Cardiac septum (tissue), 1 donor: ENCODE measurements around the gene CSTF2T. TPM values are rescaled to one million over a fixed set of nuclear protein-coding genes. Genes with fewer than 3 reads are reported as not detected.

Experiments
- DNase-seq: peaks from one replicate; pipeline ENCODE4 v3.0.0-alpha.2; 2020; ENCODE audit warnings: low spot score
- intact Hi-C: fragments of 100-400 bp; cut with DNase I; formaldehyde crosslinking; loops from one replicate; pipeline ENCODE4 v1.14.0; 2022
- long read RNA-seq: library from polyadenylated mRNA; unstranded; transcript quantifications from one replicate; pipeline ENCODE4 v2.0.0, GENCODE V29; 2021
- total RNA-seq: library from RNA; stranded (reverse); fragmentation: NEBNext Ultra II Directional; extraction: Animal tissue kit (Norgen Biotek cat#: 25700); gene quantifications from one replicate; pipeline ENCODE4 v1.2.1, GENCODE V29; 2021
- donor health status: DM: no; HTN: no; CAD: no.

The CSTF2T gene
- total RNA-seq: 20.4 TPM
- long read RNA-seq, full-length matches to known transcripts: 13 of 13 reads
- long read RNA-seq, partial matches to known transcripts: 0 of 13 reads
- long read RNA-seq, other reads (novel, unspliced or antisense): 0 of 13 reads

DNA sequence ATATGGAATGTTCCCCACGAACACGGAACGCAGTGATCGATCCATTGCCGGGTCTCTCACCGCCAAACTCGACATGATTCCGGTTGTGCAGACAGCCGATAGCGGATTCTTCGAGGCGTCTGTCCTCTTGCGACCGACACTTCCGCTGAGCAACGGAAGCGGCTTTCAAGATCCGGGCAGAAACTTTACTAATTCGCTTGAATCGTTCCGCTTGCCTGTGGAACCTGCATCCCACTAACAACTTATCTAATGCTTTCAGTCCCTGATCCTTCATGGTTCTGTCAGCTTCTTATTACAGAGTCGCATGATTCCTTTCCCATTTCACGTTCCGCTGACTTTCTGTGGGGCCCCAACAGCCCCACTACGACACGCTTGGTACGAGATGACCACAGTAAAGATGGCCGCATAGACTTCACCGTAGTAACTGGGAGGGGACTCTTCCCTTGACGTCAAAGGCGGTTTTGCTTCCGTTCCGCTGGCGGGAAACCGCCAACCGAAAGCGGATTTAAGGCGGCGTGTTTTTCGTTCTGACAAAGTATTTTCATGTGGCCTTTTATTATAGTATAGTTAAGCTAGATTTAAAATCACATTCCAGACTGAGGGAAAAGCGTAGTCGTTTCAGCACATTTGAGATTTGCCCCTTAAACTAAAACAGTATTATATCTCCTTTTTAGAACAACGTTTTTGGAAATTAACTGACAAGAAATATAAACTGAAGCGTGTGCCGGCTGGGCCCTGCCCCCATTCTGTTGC is at the start of gene CSTF2T:
Gene CSTF2T (minus strand): TSS at position 121 of the 753 bp plus-strand sequence. CDS start 46 bp downstream, at position 75.
- intact Hi-C loops: loop anchor here (10.0 kb wide), 4 partner anchors 185 to 705 kb away; no protein-coding TSS in a partner anchor

DNA sequence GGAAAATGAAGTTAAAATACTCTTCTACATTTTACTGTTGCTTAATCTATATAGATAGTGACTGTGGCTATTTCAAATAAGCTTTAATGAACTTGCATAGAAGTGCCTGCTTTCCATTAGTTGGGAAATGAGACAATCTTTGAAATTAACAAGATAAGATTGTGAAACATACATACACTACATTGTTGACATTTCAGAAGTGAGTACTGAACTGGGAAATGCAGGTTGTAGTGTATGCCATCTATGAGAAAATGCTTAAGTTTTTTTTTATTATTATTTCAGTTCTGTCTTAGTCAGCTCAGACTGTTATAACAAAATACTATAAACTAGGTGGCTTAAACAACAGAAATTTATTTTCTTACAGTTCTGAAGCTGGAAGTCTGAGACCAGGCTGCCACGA is 49.6 kb upstream of the CSTF2T start:
- no peak for DNase-seq
- intact Hi-C loops: no loop called here

More for the DNA sequence above, at the start of gene CSTF2T:
- DNase-seq: peak; percentile 93

DNA sequence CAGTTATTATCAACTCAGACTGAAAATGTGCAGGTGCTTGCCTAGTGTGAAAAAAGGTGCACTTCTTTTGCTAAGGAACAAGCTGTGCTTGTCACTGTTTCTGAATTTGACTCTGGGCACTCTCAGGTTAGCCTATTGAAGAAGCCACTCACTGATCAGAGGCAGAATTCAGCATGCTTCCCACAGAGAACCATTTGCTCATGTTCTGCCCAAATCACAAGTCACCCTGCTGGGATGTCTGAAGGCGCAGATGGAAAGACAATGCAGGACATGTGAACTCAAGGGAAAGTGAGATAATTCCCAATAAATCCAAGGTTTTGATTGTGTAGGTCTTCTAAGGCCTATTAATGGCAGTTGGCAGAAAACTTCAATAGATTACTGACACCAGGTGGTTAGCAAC is 47.8 kb upstream of the CSTF2T start:
- intact Hi-C loops: no loop called here
- no peak for DNase-seq

GRCh38 chr10:51745397-51745796 is 46.0 kb upstream of the CSTF2T start:
- no peak for DNase-seq
- intact Hi-C loops: no loop called here

DNA sequence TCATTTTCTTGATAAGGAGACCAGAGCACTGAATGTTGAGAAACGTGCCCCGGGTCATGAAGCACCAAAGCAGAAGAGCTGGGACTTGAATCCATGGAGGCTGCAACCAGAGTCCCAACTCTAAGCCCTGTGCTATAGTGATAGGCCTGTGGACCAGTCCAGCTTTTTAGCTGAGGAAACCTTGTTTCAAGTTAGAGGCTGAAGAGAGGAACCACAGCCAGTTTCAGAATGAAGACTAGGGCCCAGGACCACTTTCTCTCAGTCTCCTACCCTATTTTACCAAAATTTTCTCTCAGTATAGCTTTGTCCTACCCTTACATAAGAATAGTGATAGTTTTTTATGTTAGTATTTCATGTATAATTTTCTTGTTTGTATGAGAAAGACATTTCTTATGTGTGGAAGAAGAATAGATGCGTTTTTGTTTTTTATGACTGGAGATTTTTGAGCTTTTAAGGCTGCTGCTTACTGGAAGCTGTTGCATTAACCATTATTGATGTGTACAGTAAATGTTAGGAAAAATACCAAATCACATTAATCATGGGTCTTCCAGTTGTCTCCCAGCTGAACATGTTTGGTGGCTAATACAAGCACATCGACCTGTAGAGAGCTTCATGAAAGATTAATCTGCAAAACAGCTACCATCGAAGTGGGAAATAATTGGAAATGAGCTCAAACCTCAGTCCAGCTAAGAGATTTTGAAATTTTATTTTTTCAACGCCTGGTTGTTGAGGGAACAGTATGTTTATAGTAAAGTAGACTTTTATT is 45.0 kb upstream of the CSTF2T start:
- intact Hi-C loops: no loop called here
- DNase-seq: no peak

GRCh38 chr10:51743146-51743545 is 43.8 kb upstream of the CSTF2T start:
- no peak for DNase-seq
- intact Hi-C loops: no loop called here

DNA sequence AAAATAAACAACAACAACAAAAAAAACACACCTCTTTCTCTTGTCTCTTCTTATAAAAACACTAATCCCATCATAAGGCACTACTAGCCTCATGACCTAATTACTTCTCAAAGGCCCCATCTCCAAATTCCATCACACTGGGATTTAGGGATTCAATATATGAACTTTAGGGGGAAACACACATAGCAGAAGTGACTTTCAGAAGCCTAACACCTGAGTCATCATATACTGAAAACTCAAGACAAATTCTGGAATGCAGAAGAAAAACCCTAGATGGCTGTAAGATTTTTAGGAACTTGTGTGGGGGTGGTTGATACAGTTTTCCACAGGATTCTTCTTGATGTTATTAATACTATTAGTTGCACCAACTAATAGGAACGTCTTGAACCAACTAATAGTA is 33.7 kb upstream of the CSTF2T start:
- intact Hi-C loops: no loop called here
- DNase-seq: no peak

GRCh38 chr10:51729822-51730555 is 30.6 kb upstream of the CSTF2T start:
- no peak for DNase-seq
- intact Hi-C loops: no loop called here

GRCh38 chr10:51724038-51724437 is 24.6 kb upstream of the CSTF2T start:
- DNase-seq: no peak
- intact Hi-C loops: no loop called here

GRCh38 chr10:51718804-51719291 is 19.5 kb upstream of the CSTF2T start:
- intact Hi-C loops: no loop called here
- DNase-seq: no peak

GRCh38 chr10:51716981-51717380 is 17.6 kb upstream of the CSTF2T start:
- DNase-seq: no peak
- intact Hi-C loops: no loop called here

DNA sequence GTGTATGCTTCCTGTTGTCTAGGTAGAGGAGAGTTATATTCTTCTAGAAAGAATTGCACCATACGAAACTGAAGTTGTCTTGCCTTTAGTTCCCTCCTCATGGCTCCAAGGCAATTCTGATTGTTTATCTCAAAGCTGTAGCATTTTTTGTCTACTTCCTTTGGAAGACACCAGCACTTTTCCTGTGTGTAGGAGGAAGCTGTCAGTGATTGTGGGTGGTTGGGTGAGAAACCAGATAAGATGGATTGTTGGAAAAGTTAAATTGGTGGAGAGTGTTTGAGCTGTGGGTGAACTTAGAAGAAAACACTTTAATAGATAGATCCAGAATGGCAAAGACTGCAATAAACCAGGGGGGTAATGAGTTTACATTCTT is 12.1 kb upstream of the CSTF2T start:
- intact Hi-C loops: no loop called here
- no peak for DNase-seq

DNA sequence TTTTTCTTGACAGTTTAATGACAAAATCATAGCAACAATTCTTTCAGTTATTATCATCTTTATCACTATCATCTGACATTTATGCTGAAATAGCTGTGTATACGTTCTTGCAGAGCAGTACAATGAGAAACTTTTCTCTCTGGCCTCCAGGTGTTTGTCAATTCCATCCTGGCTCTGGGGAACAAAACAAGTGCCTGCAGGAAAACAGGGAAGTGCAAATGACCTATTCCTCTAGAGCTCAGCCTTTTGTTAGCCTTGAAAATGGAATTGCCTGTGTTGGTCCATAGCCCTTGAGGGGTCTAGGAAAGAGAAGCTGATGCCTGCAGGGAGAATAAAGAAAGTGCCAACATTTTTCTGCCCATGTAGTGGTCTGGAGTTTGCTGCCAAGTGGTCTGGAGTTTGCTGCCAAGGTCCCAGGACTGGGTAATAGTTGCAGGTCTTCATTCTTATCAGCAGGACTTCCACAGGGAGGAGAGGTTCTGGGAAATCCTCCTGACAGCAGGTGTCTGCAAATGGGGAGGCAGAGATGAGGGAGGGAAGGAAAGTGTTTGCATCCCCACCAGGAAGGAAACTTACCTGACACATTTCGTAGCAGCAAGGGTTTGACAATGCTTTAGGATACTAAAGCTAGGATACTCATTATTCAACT is 10.1 kb upstream of the CSTF2T start:
- intact Hi-C loops: loop anchor here (10.0 kb wide), 3 partner anchors 175 to 325 kb away; no protein-coding TSS in a partner anchor
- DNase-seq: no peak

DNA sequence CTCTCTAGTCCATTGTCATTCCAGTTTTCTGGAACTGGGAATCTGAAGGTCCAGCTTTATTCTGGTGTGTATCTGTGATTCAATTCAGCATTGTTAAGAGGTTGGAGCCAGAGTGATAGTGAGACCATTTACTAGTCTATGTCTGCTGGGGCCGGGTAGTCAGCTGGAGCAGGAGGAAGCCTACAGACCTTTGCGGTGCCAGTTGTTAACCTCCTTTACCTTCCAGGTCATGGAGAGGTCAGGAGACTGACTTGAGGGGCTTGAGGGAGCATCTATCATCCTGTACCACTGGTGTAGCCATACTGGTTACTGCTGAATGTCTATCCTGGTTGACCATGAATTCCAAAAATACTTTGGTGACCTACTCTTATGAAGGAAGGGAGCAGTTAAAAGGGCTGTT is 9.2 kb upstream of the CSTF2T start:
- no peak for DNase-seq
- intact Hi-C loops: loop anchor here (10.0 kb wide), 3 partner anchors 176 to 324 kb away; no protein-coding TSS in a partner anchor

DNA sequence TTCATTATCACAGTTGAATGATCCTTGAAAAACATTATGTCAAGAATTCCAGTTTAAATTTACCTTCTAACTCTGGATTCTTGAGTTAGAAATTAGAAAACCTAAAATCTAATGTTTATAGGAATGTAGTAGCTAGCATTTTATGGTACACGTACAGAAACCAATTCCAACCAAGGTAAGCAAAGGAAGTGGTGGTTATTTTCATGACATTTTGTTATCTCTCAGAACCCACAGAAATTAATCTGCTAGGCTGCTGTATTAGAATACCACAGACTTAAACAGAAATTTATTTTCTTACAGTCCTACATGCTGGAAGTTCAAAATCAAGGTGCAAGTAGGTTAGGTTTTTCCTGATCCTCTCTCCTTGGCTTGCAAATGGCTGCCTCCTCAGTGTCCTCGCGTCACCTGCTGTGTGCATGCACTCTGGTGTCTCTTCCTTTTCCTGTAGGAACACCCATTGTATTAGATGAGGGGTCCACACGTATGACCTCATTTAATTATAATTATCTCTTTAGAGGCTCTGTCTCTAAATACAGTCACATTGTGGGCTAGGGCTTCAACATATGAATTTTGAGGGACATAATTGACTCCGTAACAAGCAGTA is 8.5 kb upstream of the CSTF2T start:
- no peak for DNase-seq
- intact Hi-C loops: loop anchor here (10.0 kb wide), 3 partner anchors 177 to 323 kb away; no protein-coding TSS in a partner anchor

- intact Hi-C loops: loop anchor here (10.0 kb wide), 3 partner anchors 177 to 323 kb away; no protein-coding TSS in a partner anchor
Measured at GRCh38 chr10:51707392-51707791, 8.0 kb upstream of the CSTF2T start.

DNA sequence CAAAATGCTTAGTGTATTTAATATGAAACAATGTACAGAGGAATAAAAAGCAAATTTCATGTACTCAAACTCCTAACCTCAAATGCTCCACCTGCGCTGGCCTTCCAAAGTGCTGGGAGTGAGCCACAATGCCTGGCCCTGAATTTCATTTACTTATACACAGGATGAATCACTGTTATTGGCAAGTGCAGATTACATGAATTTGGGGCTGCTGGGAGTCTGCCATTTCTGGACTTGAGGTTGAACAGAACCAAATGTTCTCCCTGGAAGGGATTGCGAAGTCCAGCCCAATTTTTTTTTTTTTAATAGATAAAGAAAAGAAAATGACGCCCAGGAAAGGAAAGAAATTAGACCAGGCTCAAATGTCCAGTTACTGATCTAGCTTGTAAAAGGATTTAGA is 6.8 kb upstream of the CSTF2T start:
- DNase-seq: no peak
- intact Hi-C loops: loop anchor here (10.0 kb wide), 3 partner anchors 179 to 321 kb away; no protein-coding TSS in a partner anchor

More at GRCh38 chr10:51707392-51707791, 8.0 kb upstream of the CSTF2T start:
- no peak for DNase-seq

DNA sequence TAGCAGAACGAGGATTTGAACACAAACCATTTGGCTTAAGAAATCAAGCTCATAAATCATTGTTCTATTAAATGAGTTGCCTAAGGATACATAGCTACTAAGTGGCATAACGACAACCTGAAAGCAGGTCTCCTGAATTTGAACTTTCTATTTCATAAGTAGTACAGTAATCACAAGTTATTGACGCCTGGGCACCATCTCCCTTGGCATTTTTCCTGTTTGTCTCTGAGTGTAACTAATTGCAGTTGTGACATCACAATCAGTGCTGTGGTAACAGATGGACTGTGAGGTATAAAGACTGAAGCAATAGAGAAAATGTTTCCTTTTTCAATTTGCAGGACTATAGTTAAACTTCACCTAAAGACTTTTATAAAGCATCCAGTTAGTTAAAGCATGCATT is 6.4 kb upstream of the CSTF2T start:
- intact Hi-C loops: loop anchor here (10.0 kb wide), 3 partner anchors 179 to 321 kb away; no protein-coding TSS in a partner anchor
- no peak for DNase-seq
